ENCODE data around the gene ZNF407.

ZNF407 gene

GRCh38 chr18:74930616-74931015, 332.9 kb downstream of the ZNF407 start:
- Histone ChIP-seq H3K9ac (ENCODE audit: low read length) (no peak overlapping the region), H3K9me3 (ENCODE audit: control insufficient read depth, low read depth, low read length) (no peaks in the 10 kb centered on the region), H3K27me3 (ENCODE audit: control insufficient read depth, insufficient read depth, low read length) (no peaks in the 10 kb centered on the region), H3K4me3 (ENCODE audit: low read length) (no peak overlapping the region), H3K36me3 (ENCODE audit: control insufficient read depth, low read depth, low read length) (no peaks in the 10 kb centered on the region), H3K27ac (ENCODE audit: low read length) (no peak overlapping the region), H3K4me1 (ENCODE audit: control insufficient read depth, low read depth, low read length) (peaks cover 13% of the 10 kb centered on the region)

- Histone ChIP-seq H3K9ac (ENCODE audit: low read length) (no peak overlapping the region), H3K27me3 (ENCODE audit: control insufficient read depth, insufficient read depth, low read length) (no peaks in the 10 kb centered on the region), H3K4me3 (ENCODE audit: low read length) (no peak overlapping the region), H3K4me1 (ENCODE audit: control insufficient read depth, low read depth, low read length) (peaks cover 2% of the 10 kb centered on the region), H3K27ac (ENCODE audit: low read length) (no peak overlapping the region), H3K9me3 (ENCODE audit: control insufficient read depth, low read depth, low read length) (no peaks in the 10 kb centered on the region), H3K36me3 (ENCODE audit: control insufficient read depth, low read depth, low read length) (no peaks in the 10 kb centered on the region)
Measured at GRCh38 chr18:74933930-74934329, 336.3 kb downstream of the ZNF407 start.

- Histone ChIP-seq H3K4me1 (ENCODE audit: control insufficient read depth, low read depth, low read length) (no peaks in the 10 kb centered on the region), H3K4me3 (ENCODE audit: low read length) (no peak overlapping the region), H3K27me3 (ENCODE audit: control insufficient read depth, insufficient read depth, low read length) (no peaks in the 10 kb centered on the region), H3K36me3 (ENCODE audit: control insufficient read depth, low read depth, low read length) (no peaks in the 10 kb centered on the region), H3K27ac (ENCODE audit: low read length) (no peak overlapping the region), H3K9me3 (ENCODE audit: control insufficient read depth, low read depth, low read length) (no peaks in the 10 kb centered on the region), H3K9ac (ENCODE audit: low read length) (no peak overlapping the region)
Measured at GRCh38 chr18:74935434-74935833, 337.8 kb downstream of the ZNF407 start.

GRCh38 chr18:74936343-74936742, 338.7 kb downstream of the ZNF407 start:
- Histone ChIP-seq H3K4me3 (ENCODE audit: low read length) (no peak overlapping the region), H3K36me3 (ENCODE audit: control insufficient read depth, low read depth, low read length) (no peaks in the 10 kb centered on the region), H3K9ac (ENCODE audit: low read length) (no peak overlapping the region), H3K27me3 (ENCODE audit: control insufficient read depth, insufficient read depth, low read length) (no peaks in the 10 kb centered on the region), H3K4me1 (ENCODE audit: control insufficient read depth, low read depth, low read length) (no peaks in the 10 kb centered on the region), H3K9me3 (ENCODE audit: control insufficient read depth, low read depth, low read length) (no peaks in the 10 kb centered on the region), H3K27ac (ENCODE audit: low read length) (no peak overlapping the region)

GRCh38 chr18:74937291-74937690, 339.6 kb downstream of the ZNF407 start:
- no peaks in the 10 kb centered on the region for H3K9me3 ChIP-seq (ENCODE audit: control insufficient read depth, low read depth, low read length)
- no peak overlapping the region for H3K9ac ChIP-seq (ENCODE audit: low read length)
- no peaks in the 10 kb centered on the region for H3K27me3 ChIP-seq (ENCODE audit: control insufficient read depth, insufficient read depth, low read length)

GRCh38 chr18:74940856-74941255, 343.2 kb downstream of the ZNF407 start:
- Histone ChIP-seq H3K27ac (ENCODE audit: low read length) (no peak overlapping the region), H3K4me1 (ENCODE audit: control insufficient read depth, low read depth, low read length) (peaks cover 3% of the 10 kb centered on the region), H3K9me3 (ENCODE audit: control insufficient read depth, low read depth, low read length) (no peaks in the 10 kb centered on the region), H3K36me3 (ENCODE audit: control insufficient read depth, low read depth, low read length) (no peaks in the 10 kb centered on the region), H3K27me3 (ENCODE audit: control insufficient read depth, insufficient read depth, low read length) (no peaks in the 10 kb centered on the region), H3K4me3 (ENCODE audit: low read length) (no peak overlapping the region), H3K9ac (ENCODE audit: low read length) (no peak overlapping the region)

More at GRCh38 chr18:74937291-74937690, 339.6 kb downstream of the ZNF407 start:
- no peaks in the 10 kb centered on the region for H3K4me1 ChIP-seq (ENCODE audit: control insufficient read depth, low read depth, low read length)
- no peaks in the 10 kb centered on the region for H3K36me3 ChIP-seq (ENCODE audit: control insufficient read depth, low read depth, low read length)
- H3K4me3 ChIP-seq (ENCODE audit: low read length): no peak overlapping the region
- no peak overlapping the region for H3K27ac ChIP-seq (ENCODE audit: low read length)

- no peaks in the 10 kb centered on the region for H3K27me3 ChIP-seq (ENCODE audit: control insufficient read depth, insufficient read depth, low read length)
Measured at GRCh38 chr18:74942319-74942910, 344.7 kb downstream of the ZNF407 start.

GRCh38 chr18:74944676-74945075, 347.0 kb downstream of the ZNF407 start:
- H3K27me3 ChIP-seq (ENCODE audit: control insufficient read depth, insufficient read depth, low read length): no peaks in the 10 kb centered on the region
- H3K4me3 ChIP-seq (ENCODE audit: low read length): no peak overlapping the region
- H3K9ac ChIP-seq (ENCODE audit: low read length): no peak overlapping the region
- no peaks in the 10 kb centered on the region for H3K9me3 ChIP-seq (ENCODE audit: control insufficient read depth, low read depth, low read length)
- H3K4me1 ChIP-seq (ENCODE audit: control insufficient read depth, low read depth, low read length): peaks cover 32% of the 10 kb centered on the region
- no peak overlapping the region for H3K27ac ChIP-seq (ENCODE audit: low read length)
- H3K36me3 ChIP-seq (ENCODE audit: control insufficient read depth, low read depth, low read length): no peaks in the 10 kb centered on the region

More at GRCh38 chr18:74942319-74942910, 344.7 kb downstream of the ZNF407 start:
- no peak overlapping the region for H3K27ac ChIP-seq (ENCODE audit: low read length)
- no peak overlapping the region for H3K4me3 ChIP-seq (ENCODE audit: low read length)
- no peaks in the 10 kb centered on the region for H3K9me3 ChIP-seq (ENCODE audit: control insufficient read depth, low read depth, low read length)
- no peaks in the 10 kb centered on the region for H3K36me3 ChIP-seq (ENCODE audit: control insufficient read depth, low read depth, low read length)
- H3K4me1 ChIP-seq (ENCODE audit: control insufficient read depth, low read depth, low read length): peaks cover 12% of the 10 kb centered on the region
- H3K9ac ChIP-seq (ENCODE audit: low read length): no peak overlapping the region

GRCh38 chr18:74945774-74946545, 348.3 kb downstream of the ZNF407 start:
- no peaks in the 10 kb centered on the region for H3K9me3 ChIP-seq (ENCODE audit: control insufficient read depth, low read depth, low read length)
- no peaks in the 10 kb centered on the region for H3K36me3 ChIP-seq (ENCODE audit: control insufficient read depth, low read depth, low read length)
- no peak overlapping the region for H3K9ac ChIP-seq (ENCODE audit: low read length)
- H3K27ac ChIP-seq (ENCODE audit: low read length): no peak overlapping the region
- no peak overlapping the region for H3K4me3 ChIP-seq (ENCODE audit: low read length)
- H3K4me1 ChIP-seq (ENCODE audit: control insufficient read depth, low read depth, low read length): peaks cover 45% of the 10 kb centered on the region
- H3K27me3 ChIP-seq (ENCODE audit: control insufficient read depth, insufficient read depth, low read length): no peaks in the 10 kb centered on the region

GRCh38 chr18:74946646-74947375, 349.1 kb downstream of the ZNF407 start:
- peaks cover 49% of the 10 kb centered on the region for H3K4me1 ChIP-seq (ENCODE audit: control insufficient read depth, low read depth, low read length)
- no peaks in the 10 kb centered on the region for H3K36me3 ChIP-seq (ENCODE audit: control insufficient read depth, low read depth, low read length)
- no peak overlapping the region for H3K9ac ChIP-seq (ENCODE audit: low read length)
- H3K9me3 ChIP-seq (ENCODE audit: control insufficient read depth, low read depth, low read length): no peaks in the 10 kb centered on the region
- no peaks in the 10 kb centered on the region for H3K27me3 ChIP-seq (ENCODE audit: control insufficient read depth, insufficient read depth, low read length)
- no peak overlapping the region for H3K4me3 ChIP-seq (ENCODE audit: low read length)
- H3K27ac ChIP-seq (ENCODE audit: low read length): no peak overlapping the region

GRCh38 chr18:74947417-74947816, 349.7 kb downstream of the ZNF407 start:
- no peak overlapping the region for H3K9ac ChIP-seq (ENCODE audit: low read length)
- no peaks in the 10 kb centered on the region for H3K27me3 ChIP-seq (ENCODE audit: control insufficient read depth, insufficient read depth, low read length)
- H3K4me3 ChIP-seq (ENCODE audit: low read length): no peak overlapping the region
- H3K27ac ChIP-seq (ENCODE audit: low read length): no peak overlapping the region
- H3K9me3 ChIP-seq (ENCODE audit: control insufficient read depth, low read depth, low read length): no peaks in the 10 kb centered on the region
- peaks cover 49% of the 10 kb centered on the region for H3K4me1 ChIP-seq (ENCODE audit: control insufficient read depth, low read depth, low read length)
- no peaks in the 10 kb centered on the region for H3K36me3 ChIP-seq (ENCODE audit: control insufficient read depth, low read depth, low read length)

Measured in iPS-18a (cell line).